C1 segment of cervical spinal cord (tissue), 14 donors: Measurements from ENCODE around the gene RPL10.

Source experiments
- DNase-seq, 14 donors: peaks; one replicate each; lab custom pipeline; 2025; lab: John Stamatoyannopoulos, UW

The RPL10 gene

DNA sequence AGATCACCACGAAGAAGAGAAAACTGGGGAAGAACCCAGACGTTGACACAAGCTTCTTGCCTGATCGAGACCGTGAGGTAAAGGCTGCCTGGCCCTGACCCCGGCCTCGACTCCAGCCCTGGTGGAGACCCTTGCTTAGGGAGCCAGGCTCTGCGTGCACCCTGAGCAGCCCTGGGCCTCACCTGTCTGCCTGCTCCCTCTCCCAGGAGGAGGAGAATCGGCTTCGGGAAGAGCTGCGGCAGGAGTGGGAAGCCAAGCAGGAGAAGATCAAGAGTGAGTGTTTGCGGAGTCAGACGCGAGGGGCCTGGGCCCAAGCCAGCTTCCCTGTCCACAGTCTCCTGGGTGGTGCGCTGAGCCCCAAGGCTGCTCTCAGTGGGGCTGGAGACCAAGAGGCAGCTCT, 50.3 kb downstream of the RPL10 start:
- DNase-seq = no peak

DNA sequence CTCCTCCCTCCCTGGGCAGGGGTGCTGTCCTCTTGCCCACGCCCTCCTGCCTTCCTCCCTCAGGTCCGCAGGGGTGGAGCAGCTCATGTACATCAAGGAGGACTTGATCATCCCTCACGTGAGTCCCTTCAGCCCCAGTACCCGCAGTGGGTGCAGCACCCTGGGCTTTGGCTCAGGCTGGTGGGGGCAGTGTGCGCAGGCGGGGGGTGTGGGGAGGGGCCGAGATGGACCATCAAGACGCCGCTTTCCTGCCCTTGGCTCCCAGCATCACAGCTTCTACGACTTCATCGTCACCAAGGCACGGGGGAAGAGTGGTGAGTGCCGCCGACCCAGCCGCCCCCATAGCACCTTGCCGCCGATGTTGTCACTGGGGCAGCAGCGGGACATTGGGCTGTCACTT, 51.4 kb downstream of the RPL10 start:
- no peak for DNase-seq

DNA sequence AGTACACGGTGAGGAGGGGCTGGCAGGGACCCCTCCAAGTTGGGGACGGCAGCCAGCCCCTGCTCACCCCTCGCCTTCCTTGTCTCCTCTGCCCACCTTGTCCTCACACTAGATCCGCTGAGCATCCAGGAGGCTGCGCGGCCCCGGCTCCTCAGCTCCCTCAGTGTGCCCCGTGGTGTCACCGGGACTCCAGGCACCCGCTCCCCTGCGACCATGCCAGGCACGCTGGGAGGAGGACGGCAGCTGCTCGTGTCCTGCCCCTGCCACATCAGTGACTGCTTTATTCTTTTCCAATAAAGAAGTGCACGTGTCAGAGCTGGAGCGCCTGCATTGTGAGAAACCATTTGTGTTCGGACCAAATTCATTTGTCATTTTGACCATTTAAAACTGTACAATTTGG, 52.1 kb downstream of the RPL10 start:
- peak in 3 of 14 donors; percentile 7 to 14 (median 7) for DNase-seq
